GM18867 (cell line): ENCODE results near the gene E2F4.

ENCODE experiments used
- ATAC-seq: cut with Tn5 transposase; IDR thresholded peaks from one replicate; pipeline ENCODE4 v1.9.1; 2021; ENCODE audit warnings: mild to moderate bottlenecking, moderate library complexity; ENCODE audit not compliant: unreplicated experiment

E2F4 gene

GRCh38 chr16:67247192-67248072 is 55.5 kb downstream of the E2F4 start, which contains the start of gene FHOD1:
Gene FHOD1 (minus strand): TSS chr16:67247481. CDS start chr16:67247410, 71 bp downstream.
- ATAC-seq: peak; percentile 47

GRCh38 chr16:67248073-67248400 is 56.1 kb downstream of the E2F4 start:
- ATAC-seq: no peak
